HG03342 (cell line): ENCODE measurements around the gene SLCO4A1.

Experiments
- ATAC-seq: cut with Tn5 transposase; IDR thresholded peaks from one replicate; pipeline ENCODE4 v1.9.1; 2021; ENCODE audit warnings: mild to moderate bottlenecking, moderate library complexity; ENCODE audit not compliant: unreplicated experiment

Gene SLCO4A1

GRCh38 chr20:62636446-62636845 lies 5.9 kb upstream of the SLCO4A1 start:
- ATAC-seq = no peak

- no peak for ATAC-seq
Observed at GRCh38 chr20:62637110-62637509, 5.2 kb upstream of the SLCO4A1 start.

GRCh38 chr20:62637521-62638054 lies 4.7 kb upstream of the SLCO4A1 start:
- ATAC-seq = no peak

DNA sequence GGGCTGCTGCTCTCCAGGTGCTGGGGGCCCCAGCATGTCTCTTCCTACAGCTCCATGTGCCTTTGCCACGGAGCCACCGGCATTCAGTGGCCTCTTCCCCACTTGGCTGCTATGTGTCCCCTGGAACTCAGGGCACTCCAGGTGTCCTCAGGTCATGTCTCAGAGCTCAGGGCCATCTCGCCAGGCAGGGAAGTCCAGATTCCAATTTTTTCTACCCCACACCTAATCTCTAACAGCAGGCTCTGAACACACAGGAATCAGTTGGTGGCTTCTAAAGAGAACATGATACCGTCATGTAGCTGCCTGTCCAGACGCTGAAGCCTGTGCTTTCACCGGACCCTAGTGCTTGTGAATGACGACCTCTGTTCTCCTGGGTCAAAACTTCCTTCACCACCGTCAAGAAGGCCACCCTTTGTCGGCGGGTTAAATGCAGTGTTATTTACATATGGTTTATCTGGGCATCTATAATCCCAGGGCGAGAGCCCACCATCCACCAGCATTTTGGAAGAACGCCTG lies 4.2 kb upstream of the SLCO4A1 start:
- no peak for ATAC-seq

DNA sequence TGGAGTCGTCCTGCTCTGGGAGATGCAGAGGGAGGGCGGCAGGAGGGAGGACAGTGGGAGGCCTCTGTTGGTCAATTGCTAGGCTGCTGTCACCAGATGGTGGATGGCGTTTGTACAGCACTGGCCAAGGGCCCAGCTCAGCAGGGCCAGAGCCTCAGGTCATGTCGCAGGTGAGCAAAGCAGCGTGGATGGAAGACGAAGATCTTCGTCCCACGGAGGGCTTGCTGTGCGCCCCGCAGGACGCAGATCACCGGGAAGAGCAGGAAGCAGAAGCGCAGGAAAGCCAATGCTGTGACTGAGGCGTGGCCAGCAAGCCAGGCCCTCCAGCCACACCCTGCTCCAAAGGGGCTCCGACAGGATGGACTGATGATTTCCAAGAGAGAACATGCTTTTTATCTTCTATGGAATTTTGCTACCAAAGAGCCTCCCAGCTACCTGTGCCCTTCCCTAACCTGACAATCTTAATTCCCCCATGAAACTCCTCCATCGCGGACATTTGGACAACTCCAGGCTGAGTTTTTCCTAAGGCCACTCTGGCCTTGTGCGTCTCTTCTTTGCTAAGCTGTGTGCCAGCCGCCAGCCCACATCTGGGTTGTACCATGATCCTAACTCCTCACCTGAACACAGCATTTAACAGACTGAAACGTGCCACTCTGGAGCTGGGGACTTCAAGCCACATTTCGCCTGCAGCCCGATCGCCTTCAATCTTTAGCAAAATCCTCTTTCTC lies 3.5 kb upstream of the SLCO4A1 start:
- ATAC-seq = no peak

DNA sequence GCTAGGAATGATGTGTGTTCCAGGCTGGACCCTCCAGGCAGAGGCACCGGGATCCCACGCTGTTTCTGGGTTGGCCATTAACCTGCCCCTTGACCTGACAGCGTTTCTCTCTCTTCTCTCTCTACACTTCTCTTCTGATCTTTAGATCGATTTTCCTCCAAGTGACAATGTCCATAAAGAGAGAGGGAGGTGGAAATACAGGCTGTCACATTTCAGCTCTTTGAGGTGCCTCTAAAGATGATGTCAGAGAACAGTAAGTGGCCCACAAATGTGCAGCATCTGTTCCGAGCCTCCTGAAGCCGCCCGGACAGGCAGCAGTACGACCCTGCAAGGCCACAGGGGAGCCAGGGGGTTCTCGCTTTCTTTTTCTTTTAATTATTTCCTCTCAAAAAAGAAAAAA lies 2.5 kb upstream of the SLCO4A1 start:
- ATAC-seq = no peak

- ATAC-seq = no peak
Observed at GRCh38 chr20:62640870-62641269, 1.4 kb upstream of the SLCO4A1 start.

- ATAC-seq = no peak
Observed at GRCh38 chr20:62641321-62642050, 817 bp upstream of the SLCO4A1 start.

GRCh38 chr20:62642666-62643520 lies 590 bp downstream of the SLCO4A1 start:
- peak; percentile 11 for ATAC-seq

- no peak for ATAC-seq
Observed at GRCh38 chr20:62643521-62644043, 1.3 kb downstream of the SLCO4A1 start.

DNA sequence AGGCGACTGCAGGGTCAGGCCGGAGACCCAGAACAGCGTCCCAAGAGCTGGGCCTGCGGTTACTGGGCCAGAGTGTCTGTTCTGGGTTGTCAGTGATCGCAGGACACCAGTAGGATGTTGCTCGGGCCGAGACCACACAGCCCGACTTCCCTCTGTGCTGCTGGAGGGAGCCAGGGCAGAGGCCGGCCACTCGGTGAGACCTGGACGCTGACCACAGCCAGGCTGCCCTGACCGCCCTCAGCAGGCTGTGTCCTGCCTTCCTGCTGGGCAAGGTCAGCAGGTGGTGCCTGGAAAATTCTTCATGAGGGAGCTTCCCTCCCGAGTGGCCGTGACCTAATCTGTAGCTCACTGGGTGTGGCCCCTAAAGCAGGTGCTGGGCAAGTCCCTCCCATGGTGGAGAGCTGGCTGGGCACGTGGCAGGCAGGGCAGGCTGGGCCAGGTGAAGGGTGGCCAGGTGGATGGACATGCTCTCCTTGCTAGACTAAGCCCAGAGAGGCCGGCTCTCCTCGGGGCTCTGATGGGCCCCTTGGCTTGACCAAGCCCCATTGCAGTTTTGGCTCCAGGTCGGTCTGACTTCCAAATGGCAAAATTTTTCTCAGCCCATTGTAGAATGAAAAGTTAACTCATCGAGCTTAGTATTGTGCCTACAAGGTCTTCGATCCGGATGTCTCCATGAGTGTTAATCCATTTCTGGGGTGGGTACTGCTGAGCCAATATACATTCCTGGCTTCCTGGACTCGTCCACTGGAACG lies 1.9 kb downstream of the SLCO4A1 start:
- no peak for ATAC-seq

GRCh38 chr20:62644802-62645496 lies 2.6 kb downstream of the SLCO4A1 start:
- no peak for ATAC-seq

GRCh38 chr20:62645613-62646012 lies 3.3 kb downstream of the SLCO4A1 start:
- ATAC-seq = no peak

- no peak for ATAC-seq
Observed at GRCh38 chr20:62646851-62647520, 4.7 kb downstream of the SLCO4A1 start.

- no peak for ATAC-seq
Observed at GRCh38 chr20:62647521-62648317, 5.4 kb downstream of the SLCO4A1 start.

DNA sequence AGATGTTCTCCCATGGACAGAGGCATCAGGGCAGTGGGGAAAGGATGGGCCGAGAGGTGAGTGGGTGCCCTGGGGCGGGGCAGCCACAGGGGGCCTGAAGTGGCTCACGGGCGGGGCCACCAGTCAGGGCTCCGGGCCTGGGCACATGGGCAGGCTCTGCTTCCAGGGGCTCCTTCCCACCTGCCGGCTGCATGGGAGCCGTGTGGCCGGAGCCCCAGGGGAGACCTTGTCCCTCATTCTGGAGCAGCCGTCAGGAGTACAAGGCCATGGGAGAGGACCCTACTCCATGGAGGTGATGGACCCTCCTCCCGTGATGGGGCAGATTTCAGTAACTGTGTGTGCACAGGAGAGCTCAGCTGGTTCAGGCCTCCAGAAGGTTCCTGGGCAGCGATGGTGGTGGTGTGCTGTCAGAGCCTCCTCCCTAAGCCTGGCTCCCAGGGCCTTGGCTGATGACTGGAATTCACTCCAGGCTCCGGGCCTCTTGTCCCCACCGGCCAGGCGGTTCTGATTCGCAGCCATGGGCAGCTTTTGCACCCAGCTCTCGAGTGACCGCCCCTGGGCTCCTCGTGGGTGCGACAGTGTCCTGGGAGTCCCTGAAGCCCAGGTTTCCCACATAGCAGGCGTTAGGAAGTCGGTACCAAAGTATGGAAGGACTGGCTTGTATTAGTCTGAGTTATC lies 6.2 kb downstream of the SLCO4A1 start:
- no peak for ATAC-seq

DNA sequence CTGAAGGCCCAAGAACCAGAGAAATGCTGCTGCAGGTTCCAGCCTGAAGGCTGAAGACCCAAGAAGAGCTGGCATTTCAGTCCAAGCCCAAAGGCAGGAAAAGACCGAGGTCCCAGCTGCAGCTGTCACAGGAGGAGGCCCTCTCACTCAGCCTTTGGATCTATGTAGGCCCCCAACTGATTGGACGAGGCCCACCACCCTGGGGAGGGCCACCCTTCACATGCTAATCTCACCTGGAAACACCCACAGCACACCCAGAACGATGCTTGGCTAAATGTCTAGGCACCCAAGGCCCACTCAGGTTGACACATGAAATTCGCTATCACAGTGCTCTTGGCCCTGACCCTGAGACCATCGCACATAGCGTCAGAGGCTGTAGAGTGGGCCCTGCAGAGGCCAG lies 6.8 kb downstream of the SLCO4A1 start:
- no peak for ATAC-seq
